Mucosa of stomach (tissue), 1 donor: ENCODE data around the gene RNF169.
"Not testable (repeated sequence)": the region's sequence is repeated elsewhere in the genome, so short reads cannot be mapped to it uniquely, and the experiment has no call there.

ENCODE experiments used
- H3K27me3 ChIP-seq: one replicate; pipeline ENCODE4 v1.7.0; 2013; ENCODE audit warnings: mild to moderate bottlenecking, low read length; ENCODE audit not compliant: control insufficient read depth, insufficient read depth
- H3K36me3 ChIP-seq: one replicate; pipeline ENCODE4 v1.7.0; 2013; ENCODE audit warnings: low read length; ENCODE audit not compliant: control insufficient read depth, insufficient read depth
- H3K4me1 ChIP-seq: one replicate; pipeline ENCODE4 v1.7.0; 2013; ENCODE audit warnings: mild to moderate bottlenecking, low read length; ENCODE audit not compliant: control insufficient read depth, insufficient read depth
- H3K4me3 ChIP-seq: one replicate; pipeline ENCODE4 v1.7.0; 2013; ENCODE audit warnings: low read length
- H3K9ac ChIP-seq: one replicate; pipeline ENCODE4 v1.7.0; 2013; ENCODE audit warnings: mild to moderate bottlenecking, low read length, moderate library complexity
- H3K9me3 ChIP-seq: one replicate; pipeline ENCODE4 v1.7.0; 2013; ENCODE audit warnings: mild to moderate bottlenecking, low read length, moderate library complexity; ENCODE audit not compliant: control insufficient read depth
- donor health status: Pancreatic carcinoma.

The RNF169 gene

GRCh38 chr11:74754507-74755252, 6.0 kb downstream of the RNF169 start:
- Histone ChIP-seq H3K4me3 (no peak overlapping the region), H3K4me1 (peaks cover 13% of the 10 kb centered on the region)

GRCh38 chr11:74755395-74755995, 6.8 kb downstream of the RNF169 start:
- H3K36me3 ChIP-seq: no peaks in the 10 kb centered on the region
- H3K4me3 ChIP-seq: no peak overlapping the region
- H3K9me3 ChIP-seq: no peaks in the 10 kb centered on the region
- no peak overlapping the region for H3K9ac ChIP-seq
- H3K27me3 ChIP-seq: no peaks in the 10 kb centered on the region
- peaks cover 6% of the 10 kb centered on the region for H3K4me1 ChIP-seq

More at GRCh38 chr11:74754507-74755252, 6.0 kb downstream of the RNF169 start:
- Histone ChIP-seq H3K9me3 (no peaks in the 10 kb centered on the region), H3K27me3 (no peaks in the 10 kb centered on the region), H3K9ac (no peak overlapping the region), H3K36me3 (no peaks in the 10 kb centered on the region)

- no peaks in the 10 kb centered on the region for H3K27me3 ChIP-seq
- H3K9me3 ChIP-seq: no peaks in the 10 kb centered on the region
- H3K4me1 ChIP-seq: peaks cover 6% of the 10 kb centered on the region
- H3K4me3 ChIP-seq: no peak overlapping the region
- H3K9ac ChIP-seq: no peak overlapping the region
- H3K36me3 ChIP-seq: no peaks in the 10 kb centered on the region
These were observed 7.9 kb downstream of the RNF169 start for GRCh38 chr11:74756571-74756970.

GRCh38 chr11:74766905-74767304, 18.3 kb downstream of the RNF169 start:
- Histone ChIP-seq H3K9me3 (no peaks in the 10 kb centered on the region), H3K4me1 (no peaks in the 10 kb centered on the region), H3K27me3 (no peaks in the 10 kb centered on the region), H3K4me3 (no peak overlapping the region), H3K9ac (no peak overlapping the region), H3K36me3 (no peaks in the 10 kb centered on the region)

- H3K36me3 ChIP-seq, H3K9me3 ChIP-seq, H3K27me3 ChIP-seq, H3K9ac ChIP-seq, H3K4me1 ChIP-seq, H3K4me3 ChIP-seq: not testable (repeated sequence)
These were observed 19.6 kb downstream of the RNF169 start for GRCh38 chr11:74768172-74768651.

GRCh38 chr11:74769055-74769707, 20.5 kb downstream of the RNF169 start:
- Histone ChIP-seq H3K9ac (no peak overlapping the region), H3K4me1 (no peaks in the 10 kb centered on the region), H3K27me3 (no peaks in the 10 kb centered on the region), H3K9me3 (no peaks in the 10 kb centered on the region), H3K36me3 (no peaks in the 10 kb centered on the region), H3K4me3 (no peak overlapping the region)

- Histone ChIP-seq H3K4me3 (no peak overlapping the region), H3K9me3 (no peaks in the 10 kb centered on the region), H3K36me3 (no peaks in the 10 kb centered on the region), H3K9ac (no peak overlapping the region), H3K27me3 (no peaks in the 10 kb centered on the region), H3K4me1 (no peaks in the 10 kb centered on the region)
These were observed 21.8 kb downstream of the RNF169 start for GRCh38 chr11:74770456-74770855.

- no peaks in the 10 kb centered on the region for H3K36me3 ChIP-seq
- no peak overlapping the region for H3K4me3 ChIP-seq
- no peaks in the 10 kb centered on the region for H3K9me3 ChIP-seq
- no peaks in the 10 kb centered on the region for H3K4me1 ChIP-seq
- H3K27me3 ChIP-seq: no peaks in the 10 kb centered on the region
- no peak overlapping the region for H3K9ac ChIP-seq
These were observed 22.5 kb downstream of the RNF169 start for GRCh38 chr11:74771139-74771538.

GRCh38 chr11:74773476-74773875, 24.8 kb downstream of the RNF169 start:
- Histone ChIP-seq H3K4me1 (peaks cover 11% of the 10 kb centered on the region), H3K27me3 (no peaks in the 10 kb centered on the region), H3K9ac (no peak overlapping the region), H3K36me3 (no peaks in the 10 kb centered on the region), H3K9me3 (no peaks in the 10 kb centered on the region), H3K4me3 (no peak overlapping the region)

GRCh38 chr11:74775762-74776161, 27.1 kb downstream of the RNF169 start:
- no peak overlapping the region for H3K4me3 ChIP-seq
- H3K4me1 ChIP-seq: peaks cover 11% of the 10 kb centered on the region
- H3K36me3 ChIP-seq: no peaks in the 10 kb centered on the region

GRCh38 chr11:74776546-74776945, 27.9 kb downstream of the RNF169 start:
- no peak overlapping the region for H3K9ac ChIP-seq
- H3K4me3 ChIP-seq: no peak overlapping the region
- H3K4me1 ChIP-seq: peaks cover 11% of the 10 kb centered on the region
- no peaks in the 10 kb centered on the region for H3K36me3 ChIP-seq
- no peaks in the 10 kb centered on the region for H3K9me3 ChIP-seq
- no peaks in the 10 kb centered on the region for H3K27me3 ChIP-seq

More at GRCh38 chr11:74775762-74776161, 27.1 kb downstream of the RNF169 start:
- Histone ChIP-seq H3K9ac (no peak overlapping the region), H3K9me3 (no peaks in the 10 kb centered on the region), H3K27me3 (no peaks in the 10 kb centered on the region)

- Histone ChIP-seq H3K4me3 (no peak overlapping the region), H3K9me3 (no peaks in the 10 kb centered on the region), H3K36me3 (no peaks in the 10 kb centered on the region), H3K27me3 (no peaks in the 10 kb centered on the region), H3K9ac (no peak overlapping the region), H3K4me1 (peaks cover 11% of the 10 kb centered on the region)
These were observed 28.4 kb downstream of the RNF169 start for GRCh38 chr11:74777038-74777437.
